ENCODE measurements around the gene BATF. TPM values are rescaled to one million over a fixed set of nuclear protein-coding genes. Genes with fewer than 3 reads are reported as not detected.
A peak's percentile ranks its signal among the peaks of the same experiment; 100 is the strongest.

The BATF gene
- total RNA-seq, 2 donors from 2014 or later, result not detected

DNA sequence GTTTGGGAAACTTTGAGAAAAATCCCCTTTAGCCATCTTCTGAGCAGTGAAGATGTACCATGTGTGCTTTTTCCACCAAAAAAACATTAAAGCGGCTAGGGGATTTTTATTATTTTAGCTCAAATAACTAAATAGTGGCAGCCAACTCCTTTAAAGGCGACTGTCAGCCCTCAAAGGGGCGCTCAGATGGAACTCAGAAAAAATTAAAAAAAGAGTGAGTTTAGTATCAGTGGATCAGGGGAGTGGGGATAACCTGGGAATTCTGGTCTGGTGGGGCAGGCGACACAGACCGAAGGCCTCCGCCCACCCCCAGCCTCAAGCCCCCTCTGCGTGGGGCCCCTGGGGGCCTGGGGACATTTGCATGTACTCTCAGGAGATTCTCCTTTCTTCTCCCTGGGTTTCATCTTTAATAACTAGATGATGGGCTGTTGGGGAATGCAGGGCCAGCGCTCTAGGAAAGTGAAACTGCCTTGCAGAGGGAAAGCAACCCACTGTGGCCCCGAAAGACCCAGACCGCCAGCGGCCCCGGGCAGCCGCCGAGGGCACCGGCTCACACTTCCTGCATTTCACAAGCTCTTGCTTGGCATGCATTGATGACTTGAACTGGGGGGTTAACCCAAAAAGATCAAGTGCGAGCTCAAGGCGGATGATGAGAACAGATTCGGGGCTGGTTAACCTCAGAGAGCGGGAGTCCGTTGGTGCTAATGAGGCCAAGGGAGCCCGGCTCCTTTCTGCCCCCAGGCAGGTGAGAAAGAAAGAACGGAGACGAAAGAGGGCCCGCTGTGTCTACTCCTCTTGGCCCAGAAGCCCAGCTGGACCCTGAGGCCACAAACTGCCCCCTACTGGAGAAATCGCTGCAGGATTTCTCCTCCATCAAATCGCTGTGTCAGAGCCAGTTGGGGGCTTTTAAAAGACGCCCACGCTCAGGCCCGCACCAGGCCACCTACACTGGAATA, 7.3 kb upstream of the BATF start:
- peak in 2 of 4 donors; percentile 25 to 37 for DNase-seq
- peak; percentile 15 for ATAC-seq

GRCh38 chr14:75515629-75515996, 6.7 kb upstream of the BATF start:
- Histone ChIP-seq H3K4me3 (no peak overlapping the region), H3K9me3 (no peaks in the 10 kb centered on the region), H3K36me3 (replicated peaks in 1 of 2; ENCODE audit: insufficient read depth in 1 of 2, low read depth in 2 of 2) (no peaks in the 10 kb centered on the region), H3K27ac (no peak overlapping the region), H3K27me3 (no peaks in the 10 kb centered on the region), H3K4me1 (no peaks in the 10 kb centered on the region)
- intact Hi-C loops (cut with DNase I), result no loop called here
- no peak for ATAC-seq
- WGBS, 2 donors, result 45 to 60% methylated on average over 7 of the region's 7 CpGs
- DNase-seq, result no peak
- no peak for TF ChIP-seq POLR2A (IDR thresholded peaks at IDR 0.05)
- TF ChIP-seq, protein P1, sequence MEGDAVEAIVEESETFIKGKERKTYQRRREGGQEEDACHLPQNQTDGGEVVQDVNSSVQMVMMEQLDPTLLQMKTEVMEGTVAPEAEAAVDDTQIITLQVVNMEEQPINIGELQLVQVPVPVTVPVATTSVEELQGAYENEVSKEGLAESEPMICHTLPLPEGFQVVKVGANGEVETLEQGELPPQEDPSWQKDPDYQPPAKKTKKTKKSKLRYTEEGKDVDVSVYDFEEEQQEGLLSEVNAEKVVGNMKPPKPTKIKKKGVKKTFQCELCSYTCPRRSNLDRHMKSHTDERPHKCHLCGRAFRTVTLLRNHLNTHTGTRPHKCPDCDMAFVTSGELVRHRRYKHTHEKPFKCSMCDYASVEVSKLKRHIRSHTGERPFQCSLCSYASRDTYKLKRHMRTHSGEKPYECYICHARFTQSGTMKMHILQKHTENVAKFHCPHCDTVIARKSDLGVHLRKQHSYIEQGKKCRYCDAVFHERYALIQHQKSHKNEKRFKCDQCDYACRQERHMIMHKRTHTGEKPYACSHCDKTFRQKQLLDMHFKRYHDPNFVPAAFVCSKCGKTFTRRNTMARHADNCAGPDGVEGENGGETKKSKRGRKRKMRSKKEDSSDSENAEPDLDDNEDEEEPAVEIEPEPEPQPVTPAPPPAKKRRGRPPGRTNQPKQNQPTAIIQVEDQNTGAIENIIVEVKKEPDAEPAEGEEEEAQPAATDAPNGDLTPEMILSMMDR (IDR thresholded peaks at IDR 0.05), result no peak

More for the DNA sequence above, 7.3 kb upstream of the BATF start:
- intact Hi-C loops (cut with DNase I), result no loop called here
- TF ChIP-seq POLR2A (IDR thresholded peaks at IDR 0.05), result no peak
- TF ChIP-seq, protein P1 (IDR thresholded peaks at IDR 0.05), result peak in 1 of 7 experiments; percentile 15
- H3K36me3 ChIP-seq (replicated peaks in 1 of 2; ENCODE audit: insufficient read depth in 1 of 2, low read depth in 2 of 2), result no peaks in the 10 kb centered on the region
- no peaks in the 10 kb centered on the region for H3K4me1 ChIP-seq
- H3K9me3 ChIP-seq, result no peaks in the 10 kb centered on the region
- H3K27me3 ChIP-seq, result no peaks in the 10 kb centered on the region
- 54 to 62% methylated on average over 26 to 29 of the region's 29 CpGs for WGBS, 2 donors
- no peak overlapping the region for H3K4me3 ChIP-seq
- H3K27ac ChIP-seq, result no peak overlapping the region

DNA sequence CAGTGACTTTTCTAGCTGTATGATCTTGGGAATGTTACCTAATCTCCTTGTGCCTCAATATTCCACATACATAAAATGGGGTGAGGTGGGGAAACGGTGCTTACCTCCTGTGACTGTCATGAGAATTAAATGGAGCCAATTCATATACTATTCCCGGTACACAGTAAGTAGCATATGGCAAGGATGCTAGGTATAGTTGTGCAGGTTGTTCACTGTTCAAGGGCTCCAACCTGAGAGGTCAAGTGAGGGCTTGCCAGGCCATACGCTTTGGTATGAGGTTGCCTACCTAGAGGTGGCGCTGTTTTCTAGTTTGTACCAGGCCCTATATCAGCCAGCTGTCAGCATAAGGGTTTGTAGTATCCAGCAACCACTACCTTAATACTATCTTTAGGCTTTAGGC, 3.6 kb upstream of the BATF start:
- Histone ChIP-seq H3K27ac (no peak overlapping the region), H3K4me1 (peaks cover 16% of the 10 kb centered on the region), H3K27me3 (no peaks in the 10 kb centered on the region), H3K36me3 (replicated peaks in 1 of 2; ENCODE audit: insufficient read depth in 1 of 2, low read depth in 2 of 2) (no peaks in the 10 kb centered on the region), H3K4me3 (no peak overlapping the region), H3K9me3 (no peaks in the 10 kb centered on the region)
- intact Hi-C loops (cut with DNase I), result no loop called here
- TF ChIP-seq, protein P1 (IDR thresholded peaks at IDR 0.05), result peak in 1 of 7 experiments; percentile 15
- no peak for TF ChIP-seq POLR2A (IDR thresholded peaks at IDR 0.05)
- 56 to 72% methylated on average over 4 of the region's 4 CpGs for WGBS, 2 donors
- no peak for ATAC-seq
- no peak for DNase-seq

DNA sequence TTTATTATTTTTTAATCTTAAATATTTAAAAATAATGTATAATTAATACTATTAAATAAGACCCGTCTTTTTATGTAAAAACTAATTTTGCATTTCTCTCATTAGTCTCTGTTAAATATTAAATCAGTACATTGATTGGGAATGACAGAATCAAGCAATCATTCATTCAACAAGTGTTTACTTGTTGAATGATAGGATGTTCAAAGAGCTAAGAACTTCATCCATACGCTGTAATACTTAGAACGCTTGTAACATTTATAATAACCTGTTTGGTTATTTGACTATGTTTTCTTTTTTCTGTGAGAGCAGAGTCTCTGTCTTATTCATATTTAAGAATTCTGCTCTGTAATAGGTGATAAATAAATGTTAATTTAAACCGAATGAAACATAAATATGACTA, 2.9 kb upstream of the BATF start:
- no peak overlapping the region for H3K4me3 ChIP-seq

More for the DNA sequence above, 2.9 kb upstream of the BATF start:
- H3K36me3 ChIP-seq (replicated peaks in 1 of 2; ENCODE audit: insufficient read depth in 1 of 2, low read depth in 2 of 2), result no peaks in the 10 kb centered on the region
- peaks cover 16% of the 10 kb centered on the region for H3K4me1 ChIP-seq
- no peaks in the 10 kb centered on the region for H3K27me3 ChIP-seq
- ATAC-seq, result no peak
- no peak for DNase-seq
- intact Hi-C loops (cut with DNase I), result no loop called here
- no peak overlapping the region for H3K27ac ChIP-seq
- TF ChIP-seq, protein P1 (IDR thresholded peaks at IDR 0.05), result no peak
- TF ChIP-seq POLR2A (IDR thresholded peaks at IDR 0.05), result no peak
- 80 to 82% methylated on average over 4 of the region's 4 CpGs for WGBS, 2 donors
- H3K9me3 ChIP-seq, result no peaks in the 10 kb centered on the region
